ENCODE data around the gene LRRC30.
"Not testable (repeated sequence)": the region's sequence is repeated elsewhere in the genome, so short reads cannot be mapped to it uniquely, and the experiment has no call there.

Gene LRRC30

GRCh38 chr18:7202169-7202568 is 28.7 kb upstream of the LRRC30 start:
- no peak overlapping the region for H3K4me3 ChIP-seq (ENCODE audit: insufficient read depth, low read length, poor library complexity, severe bottlenecking)
- no peak overlapping the region for H3K27ac ChIP-seq (ENCODE audit: low read depth, low read length)
- H3K79me2 ChIP-seq (ENCODE audit: insufficient read depth, low read length), result no peaks in the 10 kb centered on the region
- no peaks in the 10 kb centered on the region for H3K9me2 ChIP-seq (replicated peaks; ENCODE audit: insufficient read depth, low read length)
- H4K20me1 ChIP-seq (ENCODE audit: low read depth, low read length), result no peaks in the 10 kb centered on the region
- no peaks in the 10 kb centered on the region for H3K27me3 ChIP-seq (ENCODE audit: low read length)
- H3F3A ChIP-seq (ENCODE audit: insufficient read depth), result no peaks in the 10 kb centered on the region
- no peak overlapping the region for H2AFZ ChIP-seq (ENCODE audit: low read depth, low read length, severe bottlenecking)
- H3K36me3 ChIP-seq (ENCODE audit: low read length), result no peaks in the 10 kb centered on the region
- no peak for TF ChIP-seq EZH2phosphoT487 (conservative IDR thresholded peaks at IDR 0.05; ENCODE audit: low read length)
- TF ChIP-seq CTCF (IDR thresholded peaks at IDR 0.05; ENCODE audit: insufficient read depth, low read length, poor library complexity, severe bottlenecking), result no peak
- no peak overlapping the region for H3K9ac ChIP-seq (ENCODE audit: low read length)
- H3K9me3 ChIP-seq (ENCODE audit: insufficient read depth, low read length), result no peaks in the 10 kb centered on the region
- H3K4me2 ChIP-seq (ENCODE audit: low read depth, low read length, poor library complexity, severe bottlenecking), result no peak overlapping the region

- not testable (repeated sequence) for H3K27ac ChIP-seq (ENCODE audit: low read depth, low read length); H3K36me3 ChIP-seq (ENCODE audit: low read length); H2AFZ ChIP-seq (ENCODE audit: low read depth, low read length, severe bottlenecking); H3K9me3 ChIP-seq (ENCODE audit: insufficient read depth, low read length); H3K27me3 ChIP-seq (ENCODE audit: low read length); H3K9me2 ChIP-seq (replicated peaks; ENCODE audit: insufficient read depth, low read length); H3K4me2 ChIP-seq (ENCODE audit: low read depth, low read length, poor library complexity, severe bottlenecking); H3F3A ChIP-seq (ENCODE audit: insufficient read depth); H3K4me3 ChIP-seq (ENCODE audit: insufficient read depth, low read length, poor library complexity, severe bottlenecking); H3K79me2 ChIP-seq (ENCODE audit: insufficient read depth, low read length); H4K20me1 ChIP-seq (ENCODE audit: low read depth, low read length); H3K9ac ChIP-seq (ENCODE audit: low read length)
These were observed 27.3 kb upstream of the LRRC30 start for GRCh38 chr18:7203601-7204000.

GRCh38 chr18:7205346-7205745 is 25.5 kb upstream of the LRRC30 start:
- Histone ChIP-seq H3F3A (ENCODE audit: insufficient read depth) (no peaks in the 10 kb centered on the region), H3K9me2 (replicated peaks; ENCODE audit: insufficient read depth, low read length) (no peaks in the 10 kb centered on the region), H3K36me3 (ENCODE audit: low read length) (no peaks in the 10 kb centered on the region), H2AFZ (ENCODE audit: low read depth, low read length, severe bottlenecking) (no peak overlapping the region), H4K20me1 (ENCODE audit: low read depth, low read length) (no peaks in the 10 kb centered on the region), H3K27ac (ENCODE audit: low read depth, low read length) (no peak overlapping the region), H3K27me3 (ENCODE audit: low read length) (no peaks in the 10 kb centered on the region), H3K9ac (ENCODE audit: low read length) (no peak overlapping the region), H3K79me2 (ENCODE audit: insufficient read depth, low read length) (no peaks in the 10 kb centered on the region), H3K9me3 (ENCODE audit: insufficient read depth, low read length) (no peaks in the 10 kb centered on the region), H3K4me2 (ENCODE audit: low read depth, low read length, poor library complexity, severe bottlenecking) (no peak overlapping the region), H3K4me3 (ENCODE audit: insufficient read depth, low read length, poor library complexity, severe bottlenecking) (no peak overlapping the region)
- TF ChIP-seq CTCF (IDR thresholded peaks at IDR 0.05; ENCODE audit: insufficient read depth, low read length, poor library complexity, severe bottlenecking) (no peak), EZH2phosphoT487 (conservative IDR thresholded peaks at IDR 0.05; ENCODE audit: low read length) (no peak)

GRCh38 chr18:7206217-7206616 is 24.7 kb upstream of the LRRC30 start:
- Histone ChIP-seq H3F3A (ENCODE audit: insufficient read depth) (no peaks in the 10 kb centered on the region), H3K9ac (ENCODE audit: low read length) (no peak overlapping the region), H3K4me2 (ENCODE audit: low read depth, low read length, poor library complexity, severe bottlenecking) (no peak overlapping the region), H4K20me1 (ENCODE audit: low read depth, low read length) (no peaks in the 10 kb centered on the region), H3K36me3 (ENCODE audit: low read length) (no peaks in the 10 kb centered on the region), H3K79me2 (ENCODE audit: insufficient read depth, low read length) (no peaks in the 10 kb centered on the region), H3K4me3 (ENCODE audit: insufficient read depth, low read length, poor library complexity, severe bottlenecking) (no peak overlapping the region), H3K9me3 (ENCODE audit: insufficient read depth, low read length) (no peaks in the 10 kb centered on the region), H3K27ac (ENCODE audit: low read depth, low read length) (no peak overlapping the region), H3K9me2 (replicated peaks; ENCODE audit: insufficient read depth, low read length) (no peaks in the 10 kb centered on the region), H2AFZ (ENCODE audit: low read depth, low read length, severe bottlenecking) (no peak overlapping the region), H3K27me3 (ENCODE audit: low read length) (no peaks in the 10 kb centered on the region)
- TF ChIP-seq EZH2phosphoT487 (conservative IDR thresholded peaks at IDR 0.05; ENCODE audit: low read length), result no peak
- TF ChIP-seq CTCF (IDR thresholded peaks at IDR 0.05; ENCODE audit: insufficient read depth, low read length, poor library complexity, severe bottlenecking), result no peak

Data from SU-DHL-6 (cell line).